ENCODE results near the gene CRY2.

GRCh38 chr11:45806937-45807791 lies 40.1 kb upstream of the CRY2 start:
- TF ChIP-seq CTCF (IDR thresholded peaks at IDR 0.05) (no peak), POLR2A (IDR thresholded peaks at IDR 0.05) (no peak)
